H1 (cell line): ENCODE results near the gene LRP1-AS. TPM values are rescaled to one million over a fixed set of nuclear protein-coding genes. Genes with fewer than 3 reads are reported as not detected.

Source experiments
- CBX8 ChIP-seq: fragments of 300-800, 300-1000 bp; sonication (generic); IDR thresholded peaks from 2 replicates; pipeline ENCODE4 v1.7.1; 2016; ENCODE audit warnings: low read depth, low read length, borderline replicate concordance
- CHD7 ChIP-seq: fragments of 300-600 bp; sonication (generic); IDR thresholded peaks from 2 replicates; pipeline ENCODE4 v1.7.1; 2012; ENCODE audit warnings: low read length, moderate library complexity, mild to moderate bottlenecking, inconsistent platforms; ENCODE audit not compliant: insufficient replicate concordance
- CTCF ChIP-seq, 3 experiments: IDR thresholded peaks; 1 replicate in 2 of 3; 2 replicates in 1 of 3; pipeline versions ENCODE4 v1.5.1 to v1.6.1; 2011; ENCODE audit warnings: low read length in 3 of 3, mild to moderate bottlenecking in 3 of 3, inconsistent platforms in 2 of 3, low read depth in 1 of 3, moderate library complexity in 1 of 3; ENCODE audit not compliant: insufficient read depth in 1 of 3; ENCODE audit errors: control extremely low read depth in 1 of 3
- GABPA ChIP-seq: IDR thresholded peaks from 2 replicates; pipeline ENCODE4 v1.6.1; 2011; ENCODE audit warnings: mild to moderate bottlenecking, low read length, moderate library complexity, borderline replicate concordance; ENCODE audit not compliant: insufficient read depth
- JUN ChIP-seq: IDR thresholded peaks from 2 replicates; pipeline ENCODE4 v1.6.1; 2011; ENCODE audit warnings: low read depth, mild to moderate bottlenecking, improper control_type of control experiment, low read length
- NRF1 ChIP-seq: IDR thresholded peaks from 2 replicates; pipeline ENCODE4 v1.6.1; 2011; ENCODE audit warnings: mild to moderate bottlenecking, low read depth, low read length, improper control_type of control experiment
- PHF8 ChIP-seq: fragments of 200-600 bp; sonication (generic); conservative IDR thresholded peaks from 2 replicates; pipeline ENCODE4 v1.7.1; 2012; ENCODE audit warnings: low read depth, mild to moderate bottlenecking, inconsistent platforms, low read length, moderate library complexity
- SP2 ChIP-seq: IDR thresholded peaks from 2 replicates; pipeline ENCODE4 v1.6.1; 2012; ENCODE audit warnings: mild to moderate bottlenecking, low read length, inconsistent platforms
- SP4 ChIP-seq: IDR thresholded peaks from 2 replicates; pipeline ENCODE4 v1.6.1; 2012; ENCODE audit warnings: low read length, inconsistent platforms
- SRF ChIP-seq: IDR thresholded peaks from 2 replicates; pipeline ENCODE4 v1.6.1; 2011; ENCODE audit warnings: mild to moderate bottlenecking, low read depth, low read length, moderate library complexity
- polyA plus RNA-seq, 7 experiments: library from polyadenylated mRNA; depleted of rRNA in 3 of 7; stranded (reverse) in 5 of 7; unstranded in 2 of 7; fragments of >200 nt in 5 of 7; fragments of 200-250 nt in 2 of 7; gene quantifications; 1 replicate in 5 of 7; 2 replicates in 1 of 7; 4 replicates in 1 of 7; pipeline versions ENCODE4 v1.2.1 to v1.2.3, GENCODE V29; 2011 to 2013; ENCODE audit warnings: missing spikeins in 2 of 7, mixed read lengths in 2 of 7
- total RNA-seq: library from RNA; stranded (reverse); fragmentation: NEBNext Ultra II Directional; extraction: Animal tissue kit (Norgen Biotek cat#: 25700); gene quantifications from 2 replicates; pipeline ENCODE4 v1.2.1, GENCODE V29; 2021

The LRP1-AS gene
- total and polyA plus RNA-seq, 2 of the 8 experiments (the other 6 are each of a cell fraction or from before 2014, with no cell fraction given), result not detected

GRCh38 chr12:57169969-57170368, 22.6 kb upstream of the LRP1-AS start (continued):
- TF ChIP-seq CHD7 (no peak), SP4 (no peak), NRF1 (no peak), SP2 (no peak), PHF8 (no peak), CTCF (IDR thresholded peaks at IDR 0.05; ENCODE audit: control extremely low read depth in 1 of 3, insufficient read depth in 1 of 3, low read depth in 1 of 3, low read length in 3 of 3) (no peak), CBX8 (no peak), SRF (no peak), GABPA (no peak), JUN (no peak)
